SH-SY5Y (cell line): ENCODE measurements around the gene EID2B.

Experiments
- GATA2 ChIP-seq: IDR thresholded peaks from 2 replicates; pipeline ENCODE4 v1.6.1; 2011; ENCODE audit warnings: mild to moderate bottlenecking, low read depth, low read length
- GATA3 ChIP-seq: IDR thresholded peaks from 2 replicates; pipeline ENCODE4 v1.6.1; 2011; ENCODE audit warnings: low read depth, mild to moderate bottlenecking, low read length, moderate library complexity

- TF ChIP-seq GATA2 (no peak), GATA3 (no peak)
Measured at GRCh38 chr19:39497996-39498797, 34.5 kb downstream of the EID2B start.
